ENCODE measurements around the gene OTOGL.

OTOGL gene

GRCh38 chr12:80316222-80316621 is 216.9 kb downstream of the OTOGL start:
- Histone ChIP-seq H3K36me3 (ENCODE audit: control insufficient read depth in 1 of 2, insufficient read depth in 2 of 2, low read depth in 1 of 2, low read length in 2 of 2) (no peaks in the 10 kb centered on the region), H3K27me3 (ENCODE audit: control insufficient read depth in 1 of 2, insufficient read depth in 1 of 2, low read length in 2 of 2) (no peaks in the 10 kb centered on the region), H3K27ac (ENCODE audit: low read length, poor library complexity, severe bottlenecking) (no peak overlapping the region), H3K9me3 (ENCODE audit: control insufficient read depth, low read length) (no peaks in the 10 kb centered on the region), H2BK12ac (ENCODE audit: low read length in 2 of 2) (no peak overlapping the region), H3K4ac (ENCODE audit: low read depth in 1 of 2, low read length in 2 of 2) (no peak overlapping the region), H2BK5ac (ENCODE audit: low read depth, low read length, poor library complexity, severe bottlenecking) (no peak overlapping the region), H3K14ac (ENCODE audit: low read length in 2 of 2) (peak overlapping the region in 1 of 2 experiments; percentile 48), H4K91ac (ENCODE audit: low read length) (no peak overlapping the region), H2AK5ac (ENCODE audit: low read length, severe bottlenecking) (no peak overlapping the region), H3K18ac (ENCODE audit: low read depth in 1 of 2, low read length in 2 of 2) (no peak overlapping the region), H3K23ac (ENCODE audit: low read length in 2 of 2) (no peak overlapping the region), H2AFZ (ENCODE audit: low read depth, low read length) (no peak overlapping the region), H3K9ac (ENCODE audit: low read length) (no peak overlapping the region), H3K4me1 (ENCODE audit: control insufficient read depth, insufficient read depth, low read depth, low read length) (no peaks in the 10 kb centered on the region), H4K8ac (ENCODE audit: low read length) (no peak overlapping the region), H3K4me2 (ENCODE audit: low read length, poor library complexity, severe bottlenecking) (no peak overlapping the region), H3K4me3 (ENCODE audit: insufficient read depth in 1 of 2, low read depth in 1 of 2, low read length in 2 of 2) (no peak overlapping the region), H2BK15ac (ENCODE audit: low read depth, poor library complexity, severe bottlenecking) (no peak overlapping the region), H2BK120ac (ENCODE audit: low read depth, low read length) (no peak overlapping the region), H3K79me1 (replicated peaks; ENCODE audit: low read length, poor library complexity, severe bottlenecking) (no peaks in the 10 kb centered on the region)
- WGBS, result 97% methylated on average over 2 of the region's 2 CpGs
- DNase-seq, result no peak

- no peak overlapping the region for H3K14ac ChIP-seq (ENCODE audit: low read length in 2 of 2)
- no peak overlapping the region for H2BK12ac ChIP-seq (ENCODE audit: low read length in 2 of 2)
- H2BK5ac ChIP-seq (ENCODE audit: low read depth, low read length, poor library complexity, severe bottlenecking), result no peak overlapping the region
- H3K9ac ChIP-seq (ENCODE audit: low read length), result no peak overlapping the region
- H2AK5ac ChIP-seq (ENCODE audit: low read length, severe bottlenecking), result no peak overlapping the region
- H3K23ac ChIP-seq (ENCODE audit: low read length in 2 of 2), result no peak overlapping the region
- no peak overlapping the region for H3K4me2 ChIP-seq (ENCODE audit: low read length, poor library complexity, severe bottlenecking)
- no peak overlapping the region for H2BK120ac ChIP-seq (ENCODE audit: low read depth, low read length)
- no peak overlapping the region for H2AFZ ChIP-seq (ENCODE audit: low read depth, low read length)
- H4K91ac ChIP-seq (ENCODE audit: low read length), result no peak overlapping the region
- peaks cover 2% of the 10 kb centered on the region for H3K4me1 ChIP-seq (ENCODE audit: control insufficient read depth, insufficient read depth, low read depth, low read length)
- no peak overlapping the region for H3K4me3 ChIP-seq (ENCODE audit: insufficient read depth in 1 of 2, low read depth in 1 of 2, low read length in 2 of 2)
- H2BK15ac ChIP-seq (ENCODE audit: low read depth, poor library complexity, severe bottlenecking), result no peak overlapping the region
- no peak for DNase-seq
- no peaks in the 10 kb centered on the region for H3K9me3 ChIP-seq (ENCODE audit: control insufficient read depth, low read length)
- no peaks in the 10 kb centered on the region for H3K27me3 ChIP-seq (ENCODE audit: control insufficient read depth in 1 of 2, insufficient read depth in 1 of 2, low read length in 2 of 2)
- no peak overlapping the region for H3K4ac ChIP-seq (ENCODE audit: low read depth in 1 of 2, low read length in 2 of 2)
- no peak overlapping the region for H3K27ac ChIP-seq (ENCODE audit: low read length, poor library complexity, severe bottlenecking)
- no peak overlapping the region for H4K8ac ChIP-seq (ENCODE audit: low read length)
- no peaks in the 10 kb centered on the region for H3K36me3 ChIP-seq (ENCODE audit: control insufficient read depth in 1 of 2, insufficient read depth in 2 of 2, low read depth in 1 of 2, low read length in 2 of 2)
- no peak overlapping the region for H3K18ac ChIP-seq (ENCODE audit: low read depth in 1 of 2, low read length in 2 of 2)
- no peaks in the 10 kb centered on the region for H3K79me1 ChIP-seq (replicated peaks; ENCODE audit: low read length, poor library complexity, severe bottlenecking)
Measured at GRCh38 chr12:80317307-80317706, 218.0 kb downstream of the OTOGL start.

- Histone ChIP-seq H3K36me3 (ENCODE audit: control insufficient read depth in 1 of 2, insufficient read depth in 2 of 2, low read depth in 1 of 2, low read length in 2 of 2) (no peaks in the 10 kb centered on the region), H2AK5ac (ENCODE audit: low read length, severe bottlenecking) (no peak overlapping the region), H2AFZ (ENCODE audit: low read depth, low read length) (no peak overlapping the region), H3K79me1 (replicated peaks; ENCODE audit: low read length, poor library complexity, severe bottlenecking) (no peaks in the 10 kb centered on the region), H3K27me3 (ENCODE audit: control insufficient read depth in 1 of 2, insufficient read depth in 1 of 2, low read length in 2 of 2) (no peaks in the 10 kb centered on the region), H4K91ac (ENCODE audit: low read length) (no peak overlapping the region), H3K4ac (ENCODE audit: low read depth in 1 of 2, low read length in 2 of 2) (no peak overlapping the region), H3K14ac (ENCODE audit: low read length in 2 of 2) (no peak overlapping the region), H2BK15ac (ENCODE audit: low read depth, poor library complexity, severe bottlenecking) (no peak overlapping the region), H3K23ac (ENCODE audit: low read length in 2 of 2) (no peak overlapping the region), H3K4me1 (ENCODE audit: control insufficient read depth, insufficient read depth, low read depth, low read length) (peaks cover 2% of the 10 kb centered on the region), H2BK120ac (ENCODE audit: low read depth, low read length) (no peak overlapping the region), H3K27ac (ENCODE audit: low read length, poor library complexity, severe bottlenecking) (no peak overlapping the region), H2BK5ac (ENCODE audit: low read depth, low read length, poor library complexity, severe bottlenecking) (no peak overlapping the region), H2BK12ac (ENCODE audit: low read length in 2 of 2) (no peak overlapping the region), H3K18ac (ENCODE audit: low read depth in 1 of 2, low read length in 2 of 2) (no peak overlapping the region), H3K4me3 (ENCODE audit: insufficient read depth in 1 of 2, low read depth in 1 of 2, low read length in 2 of 2) (no peak overlapping the region), H3K9me3 (ENCODE audit: control insufficient read depth, low read length) (no peaks in the 10 kb centered on the region), H4K8ac (ENCODE audit: low read length) (no peak overlapping the region), H3K4me2 (ENCODE audit: low read length, poor library complexity, severe bottlenecking) (no peak overlapping the region), H3K9ac (ENCODE audit: low read length) (no peak overlapping the region)
- DNase-seq, result no peak
- WGBS, result no CpG with 5 or more reads among the region's 1 CpG
Measured at GRCh38 chr12:80317899-80318298, 218.6 kb downstream of the OTOGL start.

GRCh38 chr12:80320121-80320678 is 220.9 kb downstream of the OTOGL start:
- Histone ChIP-seq H2BK5ac (ENCODE audit: low read depth, low read length, poor library complexity, severe bottlenecking) (no peak overlapping the region), H3K4me2 (ENCODE audit: low read length, poor library complexity, severe bottlenecking) (no peak overlapping the region)
- 83% methylated on average over 1 of the region's 2 CpGs for WGBS

More at GRCh38 chr12:80320121-80320678, 220.9 kb downstream of the OTOGL start:
- Histone ChIP-seq H3K79me1 (replicated peaks; ENCODE audit: low read length, poor library complexity, severe bottlenecking) (no peaks in the 10 kb centered on the region), H2AK5ac (ENCODE audit: low read length, severe bottlenecking) (no peak overlapping the region), H3K18ac (ENCODE audit: low read depth in 1 of 2, low read length in 2 of 2) (no peak overlapping the region), H3K27me3 (ENCODE audit: control insufficient read depth in 1 of 2, insufficient read depth in 1 of 2, low read length in 2 of 2) (no peaks in the 10 kb centered on the region), H3K36me3 (ENCODE audit: control insufficient read depth in 1 of 2, insufficient read depth in 2 of 2, low read depth in 1 of 2, low read length in 2 of 2) (no peaks in the 10 kb centered on the region), H3K9ac (ENCODE audit: low read length) (no peak overlapping the region), H3K23ac (ENCODE audit: low read length in 2 of 2) (no peak overlapping the region), H3K27ac (ENCODE audit: low read length, poor library complexity, severe bottlenecking) (no peak overlapping the region), H4K8ac (ENCODE audit: low read length) (no peak overlapping the region), H2AFZ (ENCODE audit: low read depth, low read length) (no peak overlapping the region), H3K14ac (ENCODE audit: low read length in 2 of 2) (no peak overlapping the region), H2BK15ac (ENCODE audit: low read depth, poor library complexity, severe bottlenecking) (no peak overlapping the region), H3K4me1 (ENCODE audit: control insufficient read depth, insufficient read depth, low read depth, low read length) (peaks cover 2% of the 10 kb centered on the region), H3K4me3 (ENCODE audit: insufficient read depth in 1 of 2, low read depth in 1 of 2, low read length in 2 of 2) (no peak overlapping the region), H2BK12ac (ENCODE audit: low read length in 2 of 2) (no peak overlapping the region), H2BK120ac (ENCODE audit: low read depth, low read length) (no peak overlapping the region), H3K4ac (ENCODE audit: low read depth in 1 of 2, low read length in 2 of 2) (no peak overlapping the region), H4K91ac (ENCODE audit: low read length) (no peak overlapping the region), H3K9me3 (ENCODE audit: control insufficient read depth, low read length) (no peaks in the 10 kb centered on the region)
- no peak for DNase-seq
